DOHH2 (cell line): ENCODE results near the gene SPATC1L.

Source experiments
- H3F3A ChIP-seq: fragments of 200-600 bp; sonication (generic), shearing (Covaris generic); 2 replicates; pipeline ENCODE4 v1.6.0; 2016; ENCODE audit warnings: antibody characterized with exemption, mild to moderate bottlenecking; ENCODE audit not compliant: control insufficient read depth, insufficient read depth
- H3K27ac ChIP-seq: fragments of 200-600 bp; sonication (generic); 2 replicates; pipeline ENCODE4 v1.5.1; 2014; ENCODE audit warnings: low read depth, mild to moderate bottlenecking, low read length, moderate library complexity
- H3K27me3 ChIP-seq: fragments of 200-600 bp; sonication (generic); 2 replicates; pipeline ENCODE4 v1.6.1; 2014; ENCODE audit warnings: mild to moderate bottlenecking, low read length, mixed read lengths; ENCODE audit not compliant: control insufficient read depth
- H3K36me3 ChIP-seq: fragments of 200-600 bp; sonication (generic); 2 replicates; pipeline ENCODE4 v1.6.1; 2014; ENCODE audit warnings: mild to moderate bottlenecking, low read length, moderate library complexity, mixed read lengths; ENCODE audit not compliant: control insufficient read depth
- H3K4me1 ChIP-seq: fragments of 200-600 bp; sonication (generic); 2 replicates; pipeline ENCODE4 v1.6.1; 2014; ENCODE audit warnings: mild to moderate bottlenecking, low read length, mixed read lengths; ENCODE audit not compliant: control insufficient read depth
- H3K4me2 ChIP-seq: fragments of 200-600 bp; sonication (generic); 2 replicates; pipeline ENCODE4 v1.6.0; 2014; ENCODE audit warnings: mild to moderate bottlenecking, low read length, moderate library complexity
- H3K4me3 ChIP-seq: fragments of 200-600 bp; sonication (generic); 2 replicates; pipeline ENCODE4 v1.5.1; 2014; ENCODE audit warnings: mild to moderate bottlenecking, low read length, mixed read lengths
- H3K79me2 ChIP-seq: fragments of 200-600 bp; sonication (generic); 2 replicates; pipeline ENCODE4 v1.6.1; 2014; ENCODE audit warnings: mild to moderate bottlenecking, low read length, mixed read lengths; ENCODE audit not compliant: control insufficient read depth
- H3K9me2 ChIP-seq: fragments of 200-600 bp; sonication (generic); replicated peaks from 2 replicates; pipeline ENCODE4 v1.6.1; 2014; ENCODE audit warnings: mild to moderate bottlenecking, low read length, mixed read lengths; ENCODE audit not compliant: control insufficient read depth
- H3K9me3 ChIP-seq: fragments of 200-600 bp; sonication (generic); 2 replicates; pipeline ENCODE4 v1.6.1; 2014; ENCODE audit warnings: antibody characterized with exemption, low read length, mixed read lengths; ENCODE audit not compliant: control insufficient read depth, insufficient read depth
- H4K20me1 ChIP-seq: fragments of 200-600 bp; sonication (generic); 2 replicates; pipeline ENCODE4 v1.6.0; 2014; ENCODE audit warnings: low read depth, mild to moderate bottlenecking, antibody characterized with exemption, low read length, moderate library complexity; ENCODE audit not compliant: control insufficient read depth, insufficient read depth
- CTCF ChIP-seq: fragments of 200-600 bp; sonication (generic); IDR thresholded peaks from one replicate; pipeline ENCODE4 v1.5.1; 2014; ENCODE audit warnings: antibody characterized with exemption, mild to moderate bottlenecking, low read depth, low read length; ENCODE audit not compliant: poor library complexity, severe bottlenecking
- EZH2phosphoT487 ChIP-seq: fragments of 200-600 bp; sonication (generic); IDR thresholded peaks from 2 replicates; pipeline ENCODE4 v1.6.1; 2017; ENCODE audit warnings: borderline replicate concordance, mild to moderate bottlenecking, antibody characterized with exemption, low read length, moderate library complexity, mixed read lengths

SPATC1L gene

GRCh38 chr21:46136739-46137349, 47.4 kb downstream of the SPATC1L start:
- Histone ChIP-seq H3K4me3 (no peak overlapping the region), H3K36me3 (no peaks in the 10 kb centered on the region), H3K9me2 (no peaks in the 10 kb centered on the region), H3K27me3 (no peaks in the 10 kb centered on the region), H3K4me2 (no peak overlapping the region), H3F3A (no peaks in the 10 kb centered on the region), H3K79me2 (no peaks in the 10 kb centered on the region), H4K20me1 (no peaks in the 10 kb centered on the region), H3K9me3 (no peaks in the 10 kb centered on the region), H3K4me1 (no peaks in the 10 kb centered on the region), H3K27ac (no peak overlapping the region)
- TF ChIP-seq EZH2phosphoT487, result no peak
- TF ChIP-seq CTCF, result no peak

- TF ChIP-seq CTCF (no peak), EZH2phosphoT487 (no peak)
- Histone ChIP-seq H3F3A (no peaks in the 10 kb centered on the region), H3K79me2 (no peaks in the 10 kb centered on the region), H3K27ac (no peak overlapping the region), H3K4me2 (no peak overlapping the region), H3K9me3 (no peaks in the 10 kb centered on the region), H3K36me3 (no peaks in the 10 kb centered on the region), H3K27me3 (no peaks in the 10 kb centered on the region), H3K9me2 (no peaks in the 10 kb centered on the region), H3K4me3 (no peak overlapping the region), H3K4me1 (no peaks in the 10 kb centered on the region), H4K20me1 (no peaks in the 10 kb centered on the region)
Observed at GRCh38 chr21:46135782-46136395, 48.4 kb downstream of the SPATC1L start.

- H3K4me3 ChIP-seq, result no peak overlapping the region
- no peaks in the 10 kb centered on the region for H3F3A ChIP-seq
- H3K27me3 ChIP-seq, result no peaks in the 10 kb centered on the region
- TF ChIP-seq EZH2phosphoT487 (no peak), CTCF (no peak)
- no peaks in the 10 kb centered on the region for H3K4me1 ChIP-seq
- no peaks in the 10 kb centered on the region for H3K9me2 ChIP-seq
- H3K79me2 ChIP-seq, result no peaks in the 10 kb centered on the region
- no peak overlapping the region for H3K27ac ChIP-seq
- no peaks in the 10 kb centered on the region for H3K36me3 ChIP-seq
- peaks cover 3% of the 10 kb centered on the region; the same call in 1 of the 2 replicates for H3K9me3 ChIP-seq
- no peaks in the 10 kb centered on the region for H4K20me1 ChIP-seq
- H3K4me2 ChIP-seq, result no peak overlapping the region
Observed at GRCh38 chr21:46131838-46132651, 52.2 kb downstream of the SPATC1L start.
